Peyer's patch (tissue), 4 donors: ENCODE data around the gene PRPF38A.
"Not testable (repeated sequence)": the region's sequence is repeated elsewhere in the genome, so short reads cannot be mapped to it uniquely, and the experiment has no call there.

Experiments used
- POLR2A ChIP-seq, 2 donors: fragments of 450-650 bp; IDR thresholded peaks; one replicate each; pipeline ENCODE4 v1.5.1; 2017; ENCODE audit warnings: antibody characterized with exemption in 2 of 2, mild to moderate bottlenecking in 2 of 2, moderate library complexity in 2 of 2
- TF ChIP-seq, protein P1 (sequence below), 6 experiments: fragments of 450-650 bp in 4 of 6; fragments of 200-600 bp in 2 of 6; sonication (generic) in 1 of 6; IDR thresholded peaks; one replicate each; pipeline ENCODE4 v1.5.1; 2017 to 2019; ENCODE audit warnings: antibody characterized with exemption in 6 of 6, mild to moderate bottlenecking in 3 of 6, moderate library complexity in 1 of 6

DNA sequence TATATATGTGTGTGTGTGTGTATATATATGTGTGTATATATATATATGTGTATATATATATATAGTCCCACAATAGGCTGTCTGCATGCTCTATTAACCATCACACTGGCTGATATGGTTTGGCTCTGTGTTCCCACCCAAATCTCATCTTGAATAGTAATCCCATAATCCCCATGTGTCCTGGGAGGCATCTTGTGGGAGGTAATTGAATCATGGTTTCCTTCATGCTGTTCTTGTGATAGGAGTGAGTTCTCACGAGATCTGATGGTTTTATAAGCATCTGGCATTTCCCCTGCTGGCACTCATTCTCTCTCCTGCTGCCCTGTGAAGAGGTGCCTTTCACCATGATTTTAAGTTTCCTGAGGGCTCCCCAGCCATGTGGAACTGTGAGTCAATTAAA is 34.6 kb upstream of the PRPF38A start:
- TF ChIP-seq, protein P1, sequence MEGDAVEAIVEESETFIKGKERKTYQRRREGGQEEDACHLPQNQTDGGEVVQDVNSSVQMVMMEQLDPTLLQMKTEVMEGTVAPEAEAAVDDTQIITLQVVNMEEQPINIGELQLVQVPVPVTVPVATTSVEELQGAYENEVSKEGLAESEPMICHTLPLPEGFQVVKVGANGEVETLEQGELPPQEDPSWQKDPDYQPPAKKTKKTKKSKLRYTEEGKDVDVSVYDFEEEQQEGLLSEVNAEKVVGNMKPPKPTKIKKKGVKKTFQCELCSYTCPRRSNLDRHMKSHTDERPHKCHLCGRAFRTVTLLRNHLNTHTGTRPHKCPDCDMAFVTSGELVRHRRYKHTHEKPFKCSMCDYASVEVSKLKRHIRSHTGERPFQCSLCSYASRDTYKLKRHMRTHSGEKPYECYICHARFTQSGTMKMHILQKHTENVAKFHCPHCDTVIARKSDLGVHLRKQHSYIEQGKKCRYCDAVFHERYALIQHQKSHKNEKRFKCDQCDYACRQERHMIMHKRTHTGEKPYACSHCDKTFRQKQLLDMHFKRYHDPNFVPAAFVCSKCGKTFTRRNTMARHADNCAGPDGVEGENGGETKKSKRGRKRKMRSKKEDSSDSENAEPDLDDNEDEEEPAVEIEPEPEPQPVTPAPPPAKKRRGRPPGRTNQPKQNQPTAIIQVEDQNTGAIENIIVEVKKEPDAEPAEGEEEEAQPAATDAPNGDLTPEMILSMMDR (IDR thresholded peaks at IDR 0.05), result not testable (repeated sequence)
- TF ChIP-seq POLR2A (IDR thresholded peaks at IDR 0.05), result not testable (repeated sequence)
